ENCODE results near the gene N4BP2L1. TPM values are rescaled to one million over a fixed set of nuclear protein-coding genes. Genes with fewer than 3 reads are reported as not detected.

N4BP2L1 gene
- total and polyA plus RNA-seq, 5 donors: 4.6 to 6.9 (median 5.3) TPM

DNA sequence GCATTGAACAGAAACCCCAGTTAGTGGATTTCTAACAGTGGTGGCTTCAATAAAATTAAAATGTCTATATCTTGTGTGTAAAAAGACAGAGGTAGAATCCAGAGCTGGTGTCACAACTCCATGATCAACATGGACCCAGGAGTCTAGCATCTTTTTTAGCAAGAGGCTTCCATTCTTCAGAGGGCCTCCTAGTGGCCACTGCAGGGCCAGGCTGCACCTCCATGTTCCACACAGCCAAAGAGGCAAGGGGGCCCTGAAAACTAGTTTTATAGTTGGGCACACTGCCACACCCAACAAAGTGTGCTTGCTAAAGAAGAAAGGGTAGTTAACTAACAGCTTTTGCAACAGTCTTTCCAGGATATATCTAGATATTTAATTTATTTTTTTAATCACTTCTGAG, 12.9 kb downstream of the N4BP2L1 start:
- no peak for DNase-seq

DNA sequence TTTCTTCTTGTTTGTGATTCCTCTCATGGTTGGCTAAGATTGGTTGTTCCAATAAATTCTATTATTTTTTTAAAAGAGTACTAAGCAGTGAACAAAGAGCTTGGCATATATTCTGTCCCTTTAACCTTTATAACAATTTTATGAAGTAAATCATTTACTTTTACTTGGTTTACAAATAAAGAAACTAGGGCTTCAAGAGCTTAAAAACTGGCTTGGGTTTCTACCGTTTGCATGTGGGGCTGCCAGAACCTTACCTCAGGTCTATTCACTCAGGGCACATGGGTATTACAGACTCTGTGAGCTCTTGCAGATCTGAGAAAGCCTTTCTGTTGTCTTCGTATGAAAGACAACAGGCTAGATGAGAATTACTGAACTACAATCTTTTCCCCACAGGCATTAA, 13.3 kb downstream of the N4BP2L1 start:
- DNase-seq (no peak), ATAC-seq (no peak)
- Histone ChIP-seq H3K4me3 (ENCODE audit: low read length) (no peak overlapping the region), H3K4me1 (ENCODE audit: control insufficient read depth, insufficient read depth, low read length) (peaks cover 1% of the 10 kb centered on the region), H3K27ac (ENCODE audit: low read length) (no peak overlapping the region), H3K9me3 (ENCODE audit: control insufficient read depth, low read length) (no peaks in the 10 kb centered on the region), H3K27me3 (ENCODE audit: control insufficient read depth, insufficient read depth) (no peaks in the 10 kb centered on the region)
- intact Hi-C loops (cut with DNase I): no loop called here
- 89% methylated on average over 2 of the region's 2 CpGs for WGBS

More for the DNA sequence above, 12.9 kb downstream of the N4BP2L1 start:
- peaks cover 1% of the 10 kb centered on the region for H3K4me1 ChIP-seq (ENCODE audit: control insufficient read depth, insufficient read depth, low read length)
- H3K27ac ChIP-seq (ENCODE audit: low read length): no peak overlapping the region
- H3K27me3 ChIP-seq (ENCODE audit: control insufficient read depth, insufficient read depth): no peaks in the 10 kb centered on the region
- no peak for ATAC-seq
- H3K9me3 ChIP-seq (ENCODE audit: control insufficient read depth, low read length): no peaks in the 10 kb centered on the region
- intact Hi-C loops (cut with DNase I): no loop called here
- H3K4me3 ChIP-seq (ENCODE audit: low read length): no peak overlapping the region

DNA sequence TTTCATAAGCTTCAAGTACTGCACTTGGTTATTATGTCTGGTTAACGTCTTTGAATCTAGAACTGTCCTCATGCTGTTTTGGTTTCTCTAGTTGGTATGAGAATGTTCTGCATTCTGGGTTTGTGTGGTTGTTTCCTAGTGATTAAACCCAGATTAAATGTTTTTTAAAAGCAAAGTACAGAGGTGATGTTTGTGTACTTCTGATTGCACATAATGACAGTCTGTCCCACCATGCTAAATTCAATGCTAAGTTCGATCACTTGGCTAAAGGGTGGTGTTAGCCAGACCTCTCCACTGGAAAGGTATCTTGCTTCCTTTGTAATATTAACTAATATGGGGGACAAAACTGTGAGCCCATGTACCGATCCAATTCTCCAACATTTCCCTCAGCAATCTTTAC, 14.6 kb downstream of the N4BP2L1 start:
- intact Hi-C loops (cut with DNase I): no loop called here
- Histone ChIP-seq H3K27ac (ENCODE audit: low read length) (no peak overlapping the region), H3K27me3 (ENCODE audit: control insufficient read depth, insufficient read depth) (no peaks in the 10 kb centered on the region), H3K4me3 (ENCODE audit: low read length) (no peak overlapping the region), H3K9me3 (ENCODE audit: control insufficient read depth, low read length) (no peaks in the 10 kb centered on the region), H3K4me1 (ENCODE audit: control insufficient read depth, insufficient read depth, low read length) (peaks cover 1% of the 10 kb centered on the region)
- 97% methylated on average over 3 of the region's 3 CpGs for WGBS
- ATAC-seq: no peak
- DNase-seq: no peak

DNA sequence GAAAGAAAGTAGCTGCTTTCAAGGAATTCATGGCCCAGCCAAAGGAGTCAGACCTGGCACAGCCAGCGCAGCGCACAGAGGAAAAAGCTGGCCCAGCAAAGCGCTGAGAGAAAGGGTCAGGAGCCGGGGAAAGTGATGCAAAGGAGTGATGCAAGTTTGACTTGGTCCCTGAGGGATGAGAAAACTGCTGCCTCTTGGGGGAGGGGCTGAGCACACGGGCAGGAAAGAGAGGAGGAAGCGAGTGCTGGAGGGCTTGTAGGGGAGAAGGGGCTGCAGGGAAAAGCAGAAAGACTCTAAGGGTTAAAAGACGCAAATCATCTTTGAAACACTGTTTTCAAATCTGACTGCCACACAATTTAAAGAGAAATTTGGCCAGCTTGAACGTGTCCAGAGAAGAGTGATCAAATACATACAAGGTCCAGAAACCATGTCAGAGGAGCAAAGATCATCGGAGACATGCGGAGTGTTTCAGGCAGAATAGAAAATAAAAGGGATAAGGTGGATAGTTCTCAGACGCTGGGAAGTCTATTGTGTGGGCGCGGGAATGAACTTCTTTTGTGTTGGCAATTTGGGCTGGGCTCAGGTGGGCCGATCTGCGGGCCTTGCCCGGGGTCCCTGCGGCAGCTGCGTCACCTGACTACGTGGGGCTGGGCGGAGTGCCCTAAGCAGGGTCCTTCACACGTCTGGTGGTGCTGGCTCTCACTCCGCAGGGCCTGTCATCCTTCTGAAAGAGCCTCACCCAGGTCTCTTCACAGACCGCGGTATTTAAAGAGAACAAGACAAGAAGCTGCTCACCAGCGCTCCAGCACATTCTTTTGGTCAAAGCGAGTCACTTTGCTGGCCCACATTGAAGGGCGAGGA, 18.1 kb downstream of the N4BP2L1 start:
- ATAC-seq: peak; percentile 86 to 92
- no peaks in the 10 kb centered on the region for H3K9me3 ChIP-seq (ENCODE audit: control insufficient read depth, low read length)
- no peak overlapping the region for H3K27ac ChIP-seq (ENCODE audit: low read length)
- H3K4me1 ChIP-seq (ENCODE audit: control insufficient read depth, insufficient read depth, low read length): no peaks in the 10 kb centered on the region
- 32% methylated on average over 27 of the region's 27 CpGs for WGBS
- intact Hi-C loops (cut with DNase I): no loop called here
- no peaks in the 10 kb centered on the region for H3K27me3 ChIP-seq (ENCODE audit: control insufficient read depth, insufficient read depth)
- peak; percentile 66 to 81 (median 72) for DNase-seq
- peak overlapping the region; percentile 13 for H3K4me3 ChIP-seq (ENCODE audit: low read length)

DNA sequence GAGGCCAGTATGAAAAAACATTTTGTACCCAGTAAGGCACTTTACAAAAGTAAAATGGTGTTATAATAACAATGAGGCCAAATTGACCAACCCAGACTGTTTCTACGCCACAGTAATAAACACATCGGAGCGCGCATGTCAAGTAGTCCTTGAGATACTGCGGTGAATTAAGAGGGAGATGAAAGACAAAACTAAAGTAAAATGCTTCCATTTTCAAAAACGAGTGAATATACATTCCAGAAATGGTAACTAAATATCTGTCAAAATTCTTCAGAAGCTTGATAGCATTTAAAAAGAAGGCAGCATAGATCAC, 19.0 kb downstream of the N4BP2L1 start:
- 89% methylated on average over 6 of the region's 6 CpGs for WGBS
- H3K27ac ChIP-seq (ENCODE audit: low read length): no peak overlapping the region

DNA sequence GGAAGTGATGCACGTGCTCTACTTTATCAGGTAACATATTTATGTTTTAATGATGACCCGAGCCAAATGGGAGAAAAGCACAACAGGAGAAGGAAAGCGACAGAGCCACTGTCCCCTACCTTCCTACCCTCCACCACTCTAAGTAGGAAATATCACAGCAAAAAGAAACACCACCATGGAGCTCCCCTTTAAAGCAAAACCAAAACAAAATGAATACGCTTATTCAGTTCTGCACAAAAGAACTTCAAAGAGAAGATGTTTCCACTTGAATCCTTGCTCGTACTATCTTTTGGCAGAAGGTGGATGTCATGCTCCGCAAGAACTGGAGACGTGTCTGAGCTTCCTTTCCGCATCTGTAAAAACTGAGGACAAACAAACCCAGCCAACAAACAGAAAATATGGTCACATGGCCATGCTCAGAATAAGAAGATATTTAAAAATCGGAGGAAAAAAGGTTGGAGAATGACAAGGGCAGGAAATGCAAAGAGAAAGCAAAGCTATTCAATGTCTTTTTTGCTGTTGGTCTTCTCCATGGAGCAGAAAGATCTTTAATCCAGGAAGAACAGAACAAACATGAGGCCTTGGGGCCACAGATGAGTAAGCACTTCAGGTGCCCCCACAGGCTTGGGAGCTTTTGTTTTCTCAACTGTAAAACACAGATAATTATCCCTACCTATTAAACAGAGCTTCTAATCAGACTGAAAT, 19.5 kb downstream of the N4BP2L1 start:
- WGBS: 85% methylated on average over 9 of the region's 9 CpGs
- intact Hi-C loops (cut with DNase I): no loop called here
- Histone ChIP-seq H3K27ac (ENCODE audit: low read length) (no peak overlapping the region), H3K4me1 (ENCODE audit: control insufficient read depth, insufficient read depth, low read length) (no peaks in the 10 kb centered on the region), H3K9me3 (ENCODE audit: control insufficient read depth, low read length) (no peaks in the 10 kb centered on the region), H3K4me3 (ENCODE audit: low read length) (no peak overlapping the region), H3K27me3 (ENCODE audit: control insufficient read depth, insufficient read depth) (no peaks in the 10 kb centered on the region)
- no peak for DNase-seq
- ATAC-seq: no peak

More for the DNA sequence above, 19.0 kb downstream of the N4BP2L1 start:
- Histone ChIP-seq H3K4me3 (ENCODE audit: low read length) (no peak overlapping the region), H3K27me3 (ENCODE audit: control insufficient read depth, insufficient read depth) (no peaks in the 10 kb centered on the region), H3K4me1 (ENCODE audit: control insufficient read depth, insufficient read depth, low read length) (no peaks in the 10 kb centered on the region), H3K9me3 (ENCODE audit: control insufficient read depth, low read length) (no peaks in the 10 kb centered on the region)
- ATAC-seq (no peak), DNase-seq (no peak)
- intact Hi-C loops (cut with DNase I): no loop called here

DNA sequence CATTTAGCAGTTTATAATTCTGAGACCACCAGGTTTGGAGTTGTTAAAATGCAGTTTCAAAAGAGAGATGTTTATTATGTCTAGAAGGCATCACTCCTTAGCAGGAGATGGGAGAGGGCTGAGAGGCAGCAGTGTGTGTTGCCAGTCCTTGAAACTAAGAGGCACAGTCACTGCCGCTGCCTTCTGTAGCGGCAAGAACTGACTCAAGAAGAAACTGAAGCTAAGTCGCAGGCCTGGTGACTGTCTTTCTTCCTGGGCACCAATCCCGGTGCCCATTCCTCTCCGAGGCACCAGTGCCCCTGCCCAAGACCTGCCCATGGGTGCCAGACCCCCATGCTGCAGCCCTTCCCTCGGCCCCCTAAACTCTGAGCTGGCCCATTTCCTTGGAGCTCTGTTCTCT, 20.1 kb downstream of the N4BP2L1 start:
- WGBS: 98% methylated on average over 6 of the region's 6 CpGs
- DNase-seq: no peak

DNA sequence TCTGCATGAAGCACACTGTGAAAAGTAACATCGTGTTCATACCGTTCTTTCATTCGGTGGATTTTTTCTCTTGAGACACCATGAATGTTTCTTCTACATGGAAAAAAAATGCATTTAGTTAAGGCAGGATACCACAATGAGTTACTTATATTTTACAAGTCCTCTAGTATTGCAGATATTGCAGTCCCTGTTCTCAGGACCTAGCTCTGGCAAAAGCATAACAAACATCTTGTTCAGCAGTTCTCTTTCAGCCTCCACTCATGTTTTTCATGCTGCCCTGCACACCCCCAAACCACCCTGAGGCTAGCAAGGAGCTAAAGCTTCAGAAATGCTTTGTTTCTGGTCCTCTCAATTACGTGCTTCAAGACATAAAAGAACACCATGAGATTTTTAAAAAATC, 24.8 kb downstream of the N4BP2L1 start:
- Histone ChIP-seq H3K27ac (ENCODE audit: low read length) (no peak overlapping the region), H3K4me3 (ENCODE audit: low read length) (no peak overlapping the region), H3K9me3 (ENCODE audit: control insufficient read depth, low read length) (no peaks in the 10 kb centered on the region), H3K27me3 (ENCODE audit: control insufficient read depth, insufficient read depth) (no peaks in the 10 kb centered on the region), H3K4me1 (ENCODE audit: control insufficient read depth, insufficient read depth, low read length) (no peaks in the 10 kb centered on the region)
- no peak for ATAC-seq
- intact Hi-C loops (cut with DNase I): no loop called here
- WGBS: 88% methylated on average over 4 of the region's 4 CpGs
- DNase-seq: no peak

More for the DNA sequence above, 20.1 kb downstream of the N4BP2L1 start:
- no peaks in the 10 kb centered on the region for H3K9me3 ChIP-seq (ENCODE audit: control insufficient read depth, low read length)
- intact Hi-C loops (cut with DNase I): no loop called here
- H3K27ac ChIP-seq (ENCODE audit: low read length): no peak overlapping the region
- no peaks in the 10 kb centered on the region for H3K4me1 ChIP-seq (ENCODE audit: control insufficient read depth, insufficient read depth, low read length)
- H3K27me3 ChIP-seq (ENCODE audit: control insufficient read depth, insufficient read depth): no peaks in the 10 kb centered on the region
- ATAC-seq: no peak
- no peak overlapping the region for H3K4me3 ChIP-seq (ENCODE audit: low read length)

DNA sequence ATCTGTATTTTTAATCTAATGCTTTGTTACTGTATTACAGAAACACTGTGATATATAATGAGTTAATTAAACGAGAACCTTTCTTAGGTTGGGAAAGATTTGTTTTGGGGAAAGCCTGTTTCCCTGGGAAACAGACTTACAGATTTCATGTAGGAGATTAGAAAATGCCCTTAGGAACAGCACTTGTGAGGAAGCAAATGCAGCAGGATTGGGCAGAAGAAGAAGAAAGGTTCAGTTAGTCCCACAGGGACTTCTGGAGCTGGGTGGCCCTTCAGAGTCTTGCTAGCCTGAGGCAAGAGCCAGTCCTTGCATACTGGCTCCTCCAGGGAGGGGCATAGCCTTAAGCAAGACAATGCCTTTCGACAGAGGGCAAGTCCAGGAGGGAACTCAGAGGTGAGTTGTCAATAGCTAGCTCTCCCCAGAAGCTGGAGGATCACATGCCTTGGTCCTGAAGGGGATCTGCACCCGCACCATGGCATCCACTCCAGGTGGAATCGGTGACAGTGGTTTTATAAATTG, 36.8 kb downstream of the N4BP2L1 start:
- Histone ChIP-seq H3K27ac (ENCODE audit: low read length) (no peak overlapping the region), H3K4me1 (ENCODE audit: control insufficient read depth, insufficient read depth, low read length) (no peaks in the 10 kb centered on the region), H3K27me3 (ENCODE audit: control insufficient read depth, insufficient read depth) (no peaks in the 10 kb centered on the region), H3K4me3 (ENCODE audit: low read length) (no peak overlapping the region), H3K9me3 (ENCODE audit: control insufficient read depth, low read length) (no peaks in the 10 kb centered on the region)
- intact Hi-C loops (cut with DNase I): no loop called here
- ATAC-seq (no peak), DNase-seq (no peak)
- WGBS: 71% methylated on average over 4 of the region's 4 CpGs

DNA sequence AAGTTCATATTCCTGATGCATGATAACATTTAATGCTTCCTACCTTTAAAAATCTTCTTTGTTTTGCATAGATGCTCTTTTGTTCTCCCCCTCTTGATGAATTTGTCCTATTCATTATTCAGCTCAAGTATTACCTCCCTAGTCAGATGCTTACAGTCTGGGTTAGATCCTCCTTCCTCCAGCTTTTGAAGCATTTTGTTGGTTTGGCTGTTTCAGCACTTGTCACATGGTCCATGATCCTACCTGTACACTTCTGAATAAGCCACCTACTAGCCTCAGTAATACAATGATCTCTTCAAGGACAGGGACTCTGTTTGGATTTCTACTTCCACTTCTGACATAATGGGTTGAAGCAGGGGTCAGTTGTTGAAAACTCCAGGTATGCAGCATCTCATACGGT, 37.4 kb downstream of the N4BP2L1 start:
- no peak for DNase-seq
- no peak for ATAC-seq
- no peak overlapping the region for H3K4me3 ChIP-seq (ENCODE audit: low read length)
- no peaks in the 10 kb centered on the region for H3K27me3 ChIP-seq (ENCODE audit: control insufficient read depth, insufficient read depth)
- intact Hi-C loops (cut with DNase I): no loop called here
- H3K27ac ChIP-seq (ENCODE audit: low read length): no peak overlapping the region
- 86% methylated on average over 1 of the region's 1 CpG for whole genome bisulfite sequencing
- H3K9me3 ChIP-seq (ENCODE audit: control insufficient read depth, low read length): no peaks in the 10 kb centered on the region
- no peaks in the 10 kb centered on the region for H3K4me1 ChIP-seq (ENCODE audit: control insufficient read depth, insufficient read depth, low read length)

DNA sequence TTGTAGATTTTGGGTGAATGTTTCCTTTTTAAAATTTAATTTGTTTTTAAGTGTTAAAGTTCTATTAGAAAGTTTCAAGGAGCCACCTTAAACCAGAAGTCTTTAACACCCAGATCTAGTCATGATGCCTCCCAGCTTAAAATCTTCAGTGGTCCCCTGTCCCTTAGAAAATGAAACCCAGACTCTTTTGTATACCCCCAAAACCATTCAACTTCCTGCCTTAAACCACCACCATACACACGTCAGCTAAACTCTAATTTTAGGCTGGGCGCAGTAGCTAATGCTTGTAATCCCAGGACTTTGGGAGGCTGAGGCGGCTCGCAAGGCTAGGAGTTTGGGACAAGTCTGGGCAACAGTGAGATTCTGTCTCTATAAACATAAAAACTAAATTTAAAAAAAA, 37.9 kb downstream of the N4BP2L1 start:
- Histone ChIP-seq H3K4me1 (ENCODE audit: control insufficient read depth, insufficient read depth, low read length) (no peaks in the 10 kb centered on the region), H3K27ac (ENCODE audit: low read length) (no peak overlapping the region), H3K4me3 (ENCODE audit: low read length) (no peak overlapping the region), H3K9me3 (ENCODE audit: control insufficient read depth, low read length) (no peaks in the 10 kb centered on the region), H3K27me3 (ENCODE audit: control insufficient read depth, insufficient read depth) (no peaks in the 10 kb centered on the region)
- ATAC-seq: no peak
- 75% methylated on average over 4 of the region's 4 CpGs for WGBS
- intact Hi-C loops (cut with DNase I): no loop called here
- no peak for DNase-seq

Measured in right cardiac atrium (tissue), 5 donors.